ENCODE data around the gene EIF2B4. TPM values are rescaled to one million over a fixed set of nuclear protein-coding genes. Genes with fewer than 3 reads are reported as not detected.

EIF2B4 gene
- 33.2 and 38.4 TPM in 2 replicates for total RNA-seq (2014; rRNA removed; shearing (Covaris generic))

GRCh38 chr2:27370026-27370815 lies at the start of gene EIF2B4, which contains the start of gene SNX17:
Gene EIF2B4 (minus strand): TSS chr2:27370338. CDS start chr2:27370314, 24 bp downstream.
Gene SNX17 (plus strand): TSS chr2:27370616. CDS start chr2:27370744, 128 bp downstream.

GRCh38 chr2:27409321-27410073 lies 39.4 kb upstream of the EIF2B4 start, which contains the start of gene PPM1G:
Gene PPM1G (minus strand): TSS chr2:27409591. CDS start chr2:27409422, 169 bp downstream.

GRCh38 chr2:27380626-27381545 lies 10.7 kb upstream of the EIF2B4 start, which contains the start of gene ZNF513:
Gene ZNF513 (minus strand): TSS chr2:27380734. CDS start chr2:27380526, 208 bp downstream.

GRCh38 chr2:27356382-27357181 lies 13.6 kb downstream of the EIF2B4 start, which contains the start of gene GTF3C2:
Gene GTF3C2 (minus strand): TSS chr2:27356764. CDS start chr2:27343554, 13,210 bp downstream.

GRCh38 chr2:27322766-27323595 lies 47.2 kb downstream of the EIF2B4 start, which contains the start of gene MPV17:
Gene MPV17 (minus strand): TSS chr2:27323097. CDS start chr2:27322517, 580 bp downstream.

Other genes starting within 250 kb of the EIF2B4 start
- gene ABHD1, start 246.5 kb downstream of the EIF2B4 start, total RNA-seq (2014; rRNA removed; shearing (Covaris generic)), result 0.30 and 0.53 TPM in 2 replicates
- gene PREB, start 235.7 kb downstream of the EIF2B4 start, total RNA-seq (2014; rRNA removed; shearing (Covaris generic)), result 53.7 and 60.9 TPM in 2 replicates
- gene PRR30, start 230.9 kb downstream of the EIF2B4 start, total RNA-seq (2014; rRNA removed; shearing (Covaris generic)), result not detected in 2 replicates
- gene TCF23, start 221.3 kb downstream of the EIF2B4 start, total RNA-seq (2014; rRNA removed; shearing (Covaris generic)), result not detected in 2 replicates
- 107 and 130 TPM in 2 replicates for gene ATRAID, start 158.3 kb downstream of the EIF2B4 start, total RNA-seq (2014; rRNA removed; shearing (Covaris generic))
- gene SLC5A6, start 158.1 kb downstream of the EIF2B4 start, total RNA-seq (2014; rRNA removed; shearing (Covaris generic)), result 44.8 and 48.4 TPM in 2 replicates
- gene CAD, start 153.0 kb downstream of the EIF2B4 start, total RNA-seq (2014; rRNA removed; shearing (Covaris generic)), result 57.4 and 66.2 TPM in 2 replicates
- gene SLC30A3, start 107.3 kb downstream of the EIF2B4 start, total RNA-seq (2014; rRNA removed; shearing (Covaris generic)), result 0.66 and 1.2 TPM in 2 replicates
- gene DNAJC5G, start 94.9 kb downstream of the EIF2B4 start, total RNA-seq (2014; rRNA removed; shearing (Covaris generic)), result not detected in 2 replicates
- 0.05 TPM in 1 of 2 replicates, not detected in the other for gene TRIM54, start 87.9 kb downstream of the EIF2B4 start, total RNA-seq (2014; rRNA removed; shearing (Covaris generic))
- gene UCN, start 61.9 kb downstream of the EIF2B4 start, total RNA-seq (2014; rRNA removed; shearing (Covaris generic)), result 6.6 and 9.2 TPM in 2 replicates
- gene MPV17, start 47.2 kb downstream of the EIF2B4 start, total RNA-seq (2014; rRNA removed; shearing (Covaris generic)), result 89.7 and 100 TPM in 2 replicates
- 55.7 and 61.9 TPM in 2 replicates for gene GTF3C2, start 13.6 kb downstream of the EIF2B4 start, total RNA-seq (2014; rRNA removed; shearing (Covaris generic))
- 119 and 144 TPM in 2 replicates for gene SNX17, start 278 bp upstream of the EIF2B4 start, total RNA-seq (2014; rRNA removed; shearing (Covaris generic))
- 22.8 and 24.3 TPM in 2 replicates for gene ZNF513, start 10.4 kb upstream of the EIF2B4 start, total RNA-seq (2014; rRNA removed; shearing (Covaris generic))
- gene PPM1G, start 39.3 kb upstream of the EIF2B4 start, total RNA-seq (2014; rRNA removed; shearing (Covaris generic)), result 165 and 169 TPM in 2 replicates
- gene NRBP1, start 58.3 kb upstream of the EIF2B4 start, total RNA-seq (2014; rRNA removed; shearing (Covaris generic)), result 67.3 and 72.5 TPM in 2 replicates
- 0.60 TPM in 1 of 2 replicates, not detected in the other for gene KRTCAP3, start 72.0 kb upstream of the EIF2B4 start, total RNA-seq (2014; rRNA removed; shearing (Covaris generic))
- 26.5 and 29.8 TPM in 2 replicates for gene IFT172, start 119.4 kb upstream of the EIF2B4 start, total RNA-seq (2014; rRNA removed; shearing (Covaris generic))
- gene FNDC4, start 124.9 kb upstream of the EIF2B4 start, total RNA-seq (2014; rRNA removed; shearing (Covaris generic)), result 3.2 and 3.8 TPM in 2 replicates
- not detected in 2 replicates for gene GCKR, start 126.5 kb upstream of the EIF2B4 start, total RNA-seq (2014; rRNA removed; shearing (Covaris generic))
- gene ZNF512, start 212.7 kb upstream of the EIF2B4 start, total RNA-seq (2014; rRNA removed; shearing (Covaris generic)), result 11.7 and 16.8 TPM in 2 replicates